ENCODE results near the gene CNIH4. TPM values are rescaled to one million over a fixed set of nuclear protein-coding genes. Genes with fewer than 3 reads are reported as not detected.

CNIH4 gene
- total RNA-seq, 2 experiments from 2014 or later, result 48.6 to 52.1 TPM

DNA sequence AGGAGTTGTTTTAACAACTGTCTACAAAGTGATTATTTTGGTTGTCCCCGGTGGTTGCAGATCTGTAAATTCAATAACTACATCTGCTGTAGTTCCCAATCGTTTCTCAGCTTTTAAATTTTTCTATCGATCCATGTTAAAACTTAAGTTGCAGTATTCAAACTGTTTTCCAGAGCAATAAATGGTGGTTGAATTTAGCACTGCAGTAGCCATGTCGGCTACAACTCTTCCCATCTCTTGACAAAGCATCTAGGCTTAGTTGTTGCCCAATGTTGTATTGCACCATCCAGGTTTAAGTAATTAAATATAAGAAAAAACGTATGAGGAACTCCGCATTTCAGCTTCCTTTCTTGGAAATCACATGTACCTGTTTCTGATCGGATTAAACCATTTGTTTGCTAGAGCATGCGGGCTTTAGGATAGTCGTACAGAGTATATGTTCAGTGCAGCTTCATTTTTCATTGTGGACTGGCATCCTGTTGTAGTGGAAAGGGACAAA is 996 bp downstream of the CNIH4 start:
- peaks cover 47% of the 10 kb centered on the region for H3K4me1 Mint-ChIP-seq
- peak overlapping the region; percentile 85 for H3K4me3 Mint-ChIP-seq
- POLR2A ChIA-PET, result interaction anchor here (0.9 to 3.0 kb wide), 16 partner anchors 10 to 175 kb away, joined by 3 to 20 read pairs (median 5); partner anchors contain the start of genes DEGS1, NVL and WDR26
- peak overlapping the region; percentile 65 for H3K27ac Mint-ChIP-seq
- no peaks in the 10 kb centered on the region for H3K27me3 Mint-ChIP-seq
- H3K9me3 Mint-ChIP-seq, result no peaks in the 10 kb centered on the region
- peaks cover 29% of the 10 kb centered on the region for H3K36me3 Mint-ChIP-seq (ENCODE audit: low read depth)
- DNase-seq, result no peak
- CTCF ChIA-PET, result interaction anchor here (0.5 to 2.3 kb wide), 7 partner anchors 9 to 244 kb away, joined by 3 to 8 read pairs (median 7); partner anchors contain the start of genes FBXO28 and NVL

DNA sequence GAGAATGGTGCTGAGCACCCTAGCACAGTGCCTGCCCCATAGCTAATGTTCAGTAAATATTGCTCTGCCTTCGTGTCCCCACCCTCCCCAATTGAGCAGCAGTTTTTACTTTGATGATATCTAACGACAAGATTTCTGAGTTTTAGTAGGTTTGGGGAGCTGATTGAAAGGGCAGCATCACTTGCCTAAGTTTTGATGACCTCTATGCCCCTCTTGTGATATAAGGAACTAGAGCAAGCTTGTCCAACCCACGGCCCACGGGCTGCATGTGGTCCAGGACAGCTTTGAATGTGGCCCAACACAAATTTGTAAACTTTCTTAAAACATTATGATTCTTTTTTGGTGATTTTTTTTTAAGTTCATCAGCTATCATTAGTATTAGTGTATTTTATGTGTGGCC is 1.6 kb downstream of the CNIH4 start:
- Mint-ChIP-seq H3K4me1 (peaks cover 50% of the 10 kb centered on the region), H3K9me3 (no peaks in the 10 kb centered on the region), H3K27me3 (no peaks in the 10 kb centered on the region), H3K36me3 (ENCODE audit: low read depth) (peaks cover 34% of the 10 kb centered on the region), H3K27ac (peak overlapping the region; percentile 65), H3K4me3 (peak overlapping the region; percentile 85)
- ChIA-PET CTCF (interaction anchor here (1.2 to 2.3 kb wide), 6 partner anchors 9 to 244 kb away, joined by 3 to 8 read pairs (median 7); partner anchors contain the start of genes FBXO28 and NVL), POLR2A (interaction anchor here (0.9 to 3.0 kb wide), 15 partner anchors 10 to 168 kb away, joined by 3 to 20 read pairs (median 5); partner anchors contain the start of genes NVL and WDR26)
- no peak for DNase-seq

DNA sequence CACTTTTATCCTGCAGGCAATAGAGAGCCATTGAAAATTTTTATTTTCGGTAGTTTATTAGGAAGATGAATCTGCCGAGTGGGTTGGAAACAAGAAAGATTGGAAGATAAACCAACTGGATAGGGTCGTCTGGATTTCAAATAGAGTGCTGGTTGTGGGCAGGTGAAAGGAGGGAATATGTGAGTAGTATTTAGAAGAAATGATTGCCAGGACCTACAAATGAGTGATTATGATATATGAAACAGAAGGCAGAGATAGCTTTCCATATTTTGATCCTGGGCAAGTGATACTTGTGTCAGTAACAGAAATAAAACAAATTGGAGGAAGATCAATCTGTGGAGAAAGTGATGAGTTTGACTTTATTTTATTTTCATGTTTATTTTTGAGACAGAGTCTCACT is 2.5 kb downstream of the CNIH4 start:
- ChIA-PET CTCF (interaction anchor here (2.3 kb wide), 1 partner anchor 16 kb away, joined by 8 read pairs; no protein-coding TSS in a partner anchor), POLR2A (no interaction called here)
- H3K4me3 Mint-ChIP-seq, result peak overlapping the region; percentile 0

GRCh38 chr1:224368409-224368808 is 11.7 kb downstream of the CNIH4 start:
- peaks cover 85% of the 10 kb centered on the region for H3K36me3 Mint-ChIP-seq (ENCODE audit: low read depth)
- ChIA-PET CTCF (no interaction called here), POLR2A (interaction anchor here (1.3 to 3.0 kb wide), 3 partner anchors 9 to 11 kb away, joined by 3 to 15 read pairs (median 5); partner anchors contain the start of gene CNIH4)
- no peaks in the 10 kb centered on the region for H3K9me3 Mint-ChIP-seq
- H3K4me3 Mint-ChIP-seq, result no peak overlapping the region
- peaks cover 56% of the 10 kb centered on the region for H3K4me1 Mint-ChIP-seq
- no peak overlapping the region for H3K27ac Mint-ChIP-seq
- H3K27me3 Mint-ChIP-seq, result no peaks in the 10 kb centered on the region
- no peak for DNase-seq

More for the DNA sequence above, 2.5 kb downstream of the CNIH4 start:
- Mint-ChIP-seq H3K4me1 (peaks cover 51% of the 10 kb centered on the region), H3K36me3 (ENCODE audit: low read depth) (peaks cover 43% of the 10 kb centered on the region), H3K9me3 (no peaks in the 10 kb centered on the region), H3K27ac (no peak overlapping the region), H3K27me3 (no peaks in the 10 kb centered on the region)
- DNase-seq, result no peak

DNA sequence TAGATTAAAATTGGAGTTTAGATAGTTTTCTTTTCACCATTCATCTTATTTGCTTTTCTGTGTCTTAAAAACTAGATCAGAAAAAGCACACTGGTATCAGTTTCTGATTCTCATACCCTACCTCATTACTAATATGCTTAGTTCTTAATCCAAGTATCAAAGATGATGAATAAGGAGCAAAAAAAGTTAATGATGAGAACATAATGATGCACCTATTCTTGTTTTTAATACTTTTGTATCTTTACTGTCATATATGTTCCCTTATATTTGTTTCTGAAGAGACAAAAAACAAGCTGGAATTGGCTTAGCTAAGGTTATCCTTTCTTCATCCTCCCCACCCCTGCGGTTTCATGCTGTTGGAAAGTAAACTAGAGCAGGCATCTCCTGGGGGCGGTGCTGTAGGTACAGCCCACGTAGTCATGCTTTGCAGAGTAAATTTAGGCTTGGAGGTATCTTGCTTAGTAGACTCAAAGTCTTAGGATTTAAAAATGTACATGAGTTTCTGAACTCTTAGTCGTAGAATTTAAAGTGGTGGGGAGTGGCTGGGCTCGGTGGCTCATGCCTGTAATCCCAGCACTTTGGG is 16.4 kb downstream of the CNIH4 start:
- Mint-ChIP-seq H3K4me1 (peaks cover 78% of the 10 kb centered on the region), H3K4me3 (no peak overlapping the region), H3K27me3 (no peaks in the 10 kb centered on the region), H3K9me3 (no peaks in the 10 kb centered on the region), H3K36me3 (ENCODE audit: low read depth) (peaks cover 88% of the 10 kb centered on the region), H3K27ac (no peak overlapping the region)
- no peak for DNase-seq
- ChIA-PET POLR2A (interaction anchor here (3.2 kb wide), 1 partner anchor 16 kb away, joined by 15 read pairs; the partner anchor contains the start of gene CNIH4), CTCF (no interaction called here)

DNA sequence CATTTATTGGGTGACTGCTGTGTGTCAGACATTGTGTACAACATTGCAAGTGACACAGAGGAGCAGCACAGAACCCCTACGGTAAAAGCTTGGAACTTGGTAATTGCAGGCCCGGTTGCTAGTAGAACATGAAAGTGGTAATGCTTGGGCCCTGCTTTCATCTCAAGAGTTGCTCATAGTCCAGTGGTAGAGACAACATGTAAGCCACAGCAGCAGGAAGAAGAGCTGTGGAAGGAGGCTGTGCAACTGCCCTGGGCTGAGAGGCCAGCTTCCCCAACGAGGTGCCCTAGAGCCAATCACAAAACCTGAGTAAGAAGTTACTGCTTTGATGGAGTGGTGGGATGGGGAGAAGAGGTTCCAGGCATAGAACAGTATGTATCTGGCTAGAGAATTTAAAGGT is 18.4 kb downstream of the CNIH4 start:
- Mint-ChIP-seq H3K27ac (peak overlapping the region; percentile 61), H3K4me1 (peaks cover 82% of the 10 kb centered on the region), H3K27me3 (no peaks in the 10 kb centered on the region), H3K4me3 (no peak overlapping the region), H3K9me3 (no peaks in the 10 kb centered on the region), H3K36me3 (ENCODE audit: low read depth) (peaks cover 87% of the 10 kb centered on the region)
- DNase-seq, result no peak
- ChIA-PET CTCF (interaction anchor here (0.6 to 1.7 kb wide), 3 partner anchors 10 to 259 kb away, joined by 3 to 8 read pairs (median 4); no protein-coding TSS in a partner anchor), POLR2A (interaction anchor here (0.8 to 3.2 kb wide), 5 partner anchors 10 to 112 kb away, joined by 3 to 15 read pairs (median 3); partner anchors contain the start of gene CNIH4)

- Mint-ChIP-seq H3K27ac (peak overlapping the region; percentile 89), H3K4me3 (peak overlapping the region; percentile 25), H3K9me3 (no peaks in the 10 kb centered on the region), H3K27me3 (no peaks in the 10 kb centered on the region), H3K4me1 (peaks cover 93% of the 10 kb centered on the region), H3K36me3 (ENCODE audit: low read depth) (peaks cover 84% of the 10 kb centered on the region)
- ChIA-PET CTCF (interaction anchor here (0.6 to 2.3 kb wide), 4 partner anchors 12 to 185 kb away, joined by 3 to 14 read pairs (median 3); no protein-coding TSS in a partner anchor), POLR2A (interaction anchor here (0.9 to 3.5 kb wide), 10 partner anchors 9 to 195 kb away, joined by 3 to 18 read pairs (median 4); partner anchors contain the start of genes CNIH4, DEGS1 and WDR26)
- peak; percentile 49 for DNase-seq
Measured at GRCh38 chr1:224377676-224378006, 21.0 kb downstream of the CNIH4 start.

GRCh38 chr1:224378855-224379631 is 22.4 kb downstream of the CNIH4 start:
- no peak for DNase-seq
- Mint-ChIP-seq H3K4me3 (no peak overlapping the region), H3K27ac (peak overlapping the region; percentile 88), H3K36me3 (ENCODE audit: low read depth) (peaks cover 76% of the 10 kb centered on the region), H3K27me3 (no peaks in the 10 kb centered on the region), H3K4me1 (peaks cover 89% of the 10 kb centered on the region), H3K9me3 (no peaks in the 10 kb centered on the region)
- ChIA-PET CTCF (interaction anchor here (1.0 to 1.7 kb wide), 4 partner anchors 22 to 263 kb away, joined by 4 to 7 read pairs (median 4); partner anchors contain the start of gene CNIH4), POLR2A (interaction anchor here (1.2 to 4.3 kb wide), 10 partner anchors 8 to 197 kb away, joined by 3 to 31 read pairs (median 8); partner anchors contain the start of genes CNIH4, DEGS1 and WDR26)

DNA sequence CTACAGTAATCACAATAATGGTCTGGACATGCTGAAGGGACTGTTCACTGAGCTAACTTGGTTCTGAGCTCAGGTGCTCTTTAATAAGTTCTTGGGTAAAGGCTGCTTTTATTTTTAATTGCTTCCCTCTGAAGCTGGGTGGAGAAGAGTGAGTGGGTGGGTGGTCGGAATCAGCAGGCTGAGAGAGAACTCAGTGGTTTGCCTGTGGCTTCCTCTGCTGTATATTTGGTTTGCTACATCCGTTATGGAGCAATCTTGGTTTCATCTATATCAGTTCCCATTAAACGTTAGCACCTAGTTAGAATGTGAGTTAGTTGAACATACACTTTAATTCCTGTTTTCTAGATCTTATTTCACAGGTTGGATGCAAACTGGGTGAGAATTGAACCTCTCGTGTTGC is 23.3 kb downstream of the CNIH4 start:
- Mint-ChIP-seq H3K4me3 (peak overlapping the region; percentile 37), H3K9me3 (no peaks in the 10 kb centered on the region), H3K27me3 (no peaks in the 10 kb centered on the region), H3K4me1 (peaks cover 81% of the 10 kb centered on the region), H3K36me3 (ENCODE audit: low read depth) (peaks cover 70% of the 10 kb centered on the region), H3K27ac (peak overlapping the region; percentile 88)
- DNase-seq, result peak; percentile 70
- CTCF ChIA-PET, result interaction anchor here (1.0 to 2.2 kb wide), 6 partner anchors 14 to 264 kb away, joined by 4 to 7 read pairs (median 5); partner anchors contain the start of gene CNIH4
- POLR2A ChIA-PET, result interaction anchor here (1.0 to 4.3 kb wide), 13 partner anchors 8 to 198 kb away, joined by 3 to 31 read pairs (median 4); partner anchors contain the start of genes CNIH4, DEGS1 and WDR26

DNA sequence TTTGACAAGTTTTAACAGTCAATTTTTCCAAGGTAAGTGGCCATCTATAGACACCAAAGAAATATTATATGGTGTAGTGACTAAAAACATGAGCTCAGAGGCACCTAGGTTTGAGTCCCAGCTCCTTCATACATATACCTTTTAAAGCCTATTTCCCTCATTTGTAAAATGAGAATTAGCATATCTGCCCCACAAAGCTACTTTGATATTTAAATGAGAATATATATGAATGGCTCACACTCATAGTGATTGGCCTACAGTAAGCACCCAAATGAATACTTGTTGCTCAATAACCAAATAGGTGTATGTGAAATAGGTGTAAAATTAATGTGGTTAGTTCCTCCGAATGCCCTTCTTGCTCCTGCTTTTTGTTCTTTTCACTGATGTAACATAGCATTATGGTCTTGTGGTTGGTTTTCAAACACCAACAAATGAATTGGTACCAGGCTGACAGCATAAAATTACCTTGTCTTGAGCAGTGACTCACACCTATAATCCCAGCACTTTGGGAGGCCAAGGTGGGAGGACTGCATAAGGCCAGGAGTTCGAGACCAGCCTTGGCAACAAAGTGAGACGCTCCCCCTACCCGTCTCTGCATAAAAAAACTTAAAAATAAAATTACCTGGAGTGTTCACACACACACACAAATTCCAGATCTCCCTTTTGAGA is 25.3 kb downstream of the CNIH4 start:
- Mint-ChIP-seq H3K36me3 (ENCODE audit: low read depth) (peaks cover 66% of the 10 kb centered on the region), H3K9me3 (no peaks in the 10 kb centered on the region), H3K4me1 (peaks cover 72% of the 10 kb centered on the region), H3K27ac (peak overlapping the region; percentile 66), H3K4me3 (no peak overlapping the region), H3K27me3 (no peaks in the 10 kb centered on the region)
- POLR2A ChIA-PET, result interaction anchor here (0.7 to 4.3 kb wide), 8 partner anchors 11 to 199 kb away, joined by 3 to 31 read pairs (median 4); partner anchors contain the start of genes CNIH4 and DEGS1
- CTCF ChIA-PET, result interaction anchor here (1.4 kb wide), 1 partner anchor 75 kb away, joined by 3 read pairs; no protein-coding TSS in a partner anchor
- DNase-seq, result no peak

DNA sequence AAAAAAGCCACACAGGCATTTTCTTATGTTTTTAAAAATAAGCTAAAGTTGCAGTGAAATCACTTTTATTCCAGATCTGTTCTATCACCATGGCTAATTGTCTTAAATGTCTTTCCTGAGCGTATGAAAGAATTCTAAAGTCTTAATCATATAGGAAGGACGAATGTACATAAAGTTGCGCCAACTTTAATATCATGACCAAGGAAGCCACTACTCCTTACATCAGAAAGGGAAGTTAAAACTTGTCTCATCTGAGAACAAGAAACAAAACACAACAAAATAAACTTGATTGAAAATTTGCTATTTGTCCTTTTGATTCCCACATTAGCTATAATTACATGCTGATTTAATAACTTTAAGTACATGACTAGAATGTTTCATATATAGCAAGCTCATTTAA is 26.5 kb downstream of the CNIH4 start:
- Mint-ChIP-seq H3K4me1 (peaks cover 71% of the 10 kb centered on the region), H3K9me3 (no peaks in the 10 kb centered on the region), H3K27me3 (no peaks in the 10 kb centered on the region), H3K27ac (no peak overlapping the region), H3K4me3 (no peak overlapping the region), H3K36me3 (ENCODE audit: low read depth) (peaks cover 68% of the 10 kb centered on the region)
- CTCF ChIA-PET, result no interaction called here
- DNase-seq, result no peak
- POLR2A ChIA-PET, result interaction anchor here (0.9 to 2.3 kb wide), 3 partner anchors 12 to 201 kb away, joined by 3 to 7 read pairs (median 5); partner anchors contain the start of gene DEGS1

All from activated CD4-positive, alpha-beta memory T cell treated with anti-CD3 and anti-CD28 coated beads, Interleukin-2, amount 10 ng/mL, durations not matched to agents 7 days and 5 days (primary cell).